ENCODE results near the gene ELN. TPM values are rescaled to one million over a fixed set of nuclear protein-coding genes. Genes with fewer than 3 reads are reported as not detected.
"Not testable (repeated sequence)": the region's sequence is repeated elsewhere in the genome, so short reads cannot be mapped to it uniquely, and the experiment has no call there.

ELN gene
- total RNA-seq, 2 donors from 2014 or later = 6.9 to 12.6 TPM

DNA sequence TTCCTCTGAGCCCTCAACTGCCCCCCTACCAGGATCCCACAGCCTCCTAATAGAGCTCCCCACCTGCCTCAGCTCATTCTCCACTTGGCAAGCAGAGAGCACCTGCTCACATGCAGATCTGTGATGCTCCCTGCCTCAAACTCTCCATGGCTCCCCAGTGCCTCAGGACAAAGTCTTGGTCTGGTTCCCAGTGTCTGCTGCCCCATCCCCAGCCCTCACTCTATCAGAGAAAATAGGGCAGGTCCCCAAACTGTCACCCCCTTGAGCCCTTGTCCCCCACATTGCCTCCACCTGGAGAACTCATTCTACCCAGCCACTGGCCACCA, 20.8 kb upstream of the ELN start:
- no peak overlapping the region for H3K4me3 ChIP-seq
- DNase-seq = no peak
- H3K4me1 ChIP-seq = peaks cover 4% of the 10 kb centered on the region
- no peaks in the 10 kb centered on the region for H3K27me3 ChIP-seq
- no peak overlapping the region for H3K9ac ChIP-seq (ENCODE audit: low read depth in 2 of 2, low read length in 2 of 2)
- H3K27ac ChIP-seq = no peak overlapping the region
- no peaks in the 10 kb centered on the region for H3K9me3 ChIP-seq
- TF ChIP-seq, protein P1, sequence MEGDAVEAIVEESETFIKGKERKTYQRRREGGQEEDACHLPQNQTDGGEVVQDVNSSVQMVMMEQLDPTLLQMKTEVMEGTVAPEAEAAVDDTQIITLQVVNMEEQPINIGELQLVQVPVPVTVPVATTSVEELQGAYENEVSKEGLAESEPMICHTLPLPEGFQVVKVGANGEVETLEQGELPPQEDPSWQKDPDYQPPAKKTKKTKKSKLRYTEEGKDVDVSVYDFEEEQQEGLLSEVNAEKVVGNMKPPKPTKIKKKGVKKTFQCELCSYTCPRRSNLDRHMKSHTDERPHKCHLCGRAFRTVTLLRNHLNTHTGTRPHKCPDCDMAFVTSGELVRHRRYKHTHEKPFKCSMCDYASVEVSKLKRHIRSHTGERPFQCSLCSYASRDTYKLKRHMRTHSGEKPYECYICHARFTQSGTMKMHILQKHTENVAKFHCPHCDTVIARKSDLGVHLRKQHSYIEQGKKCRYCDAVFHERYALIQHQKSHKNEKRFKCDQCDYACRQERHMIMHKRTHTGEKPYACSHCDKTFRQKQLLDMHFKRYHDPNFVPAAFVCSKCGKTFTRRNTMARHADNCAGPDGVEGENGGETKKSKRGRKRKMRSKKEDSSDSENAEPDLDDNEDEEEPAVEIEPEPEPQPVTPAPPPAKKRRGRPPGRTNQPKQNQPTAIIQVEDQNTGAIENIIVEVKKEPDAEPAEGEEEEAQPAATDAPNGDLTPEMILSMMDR (IDR thresholded peaks at IDR 0.05) = no peak
- no peaks in the 10 kb centered on the region for H3K36me3 ChIP-seq
- intact Hi-C loops (cut with DNase I) = no loop called here

DNA sequence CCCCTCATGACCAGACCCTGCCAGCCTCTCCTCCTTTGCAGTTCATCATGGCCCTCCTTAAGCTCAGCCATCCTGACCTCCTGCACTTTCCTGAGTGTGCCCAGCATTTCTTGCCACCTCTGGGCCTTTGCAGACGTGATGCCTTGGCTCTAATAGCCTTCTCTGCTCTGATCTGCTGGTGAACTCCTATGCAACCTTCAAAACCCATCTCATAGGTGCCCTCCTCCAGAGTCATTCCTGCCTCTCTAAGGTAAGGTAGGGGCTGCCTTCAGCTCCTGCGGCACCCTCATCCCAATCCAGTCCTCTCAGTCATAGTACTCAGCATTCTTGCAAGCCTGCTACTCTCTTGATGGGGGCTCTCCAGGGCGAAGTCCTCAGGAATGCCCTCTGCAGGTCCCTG, 19.3 kb upstream of the ELN start:
- Histone ChIP-seq H3K36me3 (no peaks in the 10 kb centered on the region), H3K4me1 (no peaks in the 10 kb centered on the region), H3K27ac (no peak overlapping the region), H3K9me3 (no peaks in the 10 kb centered on the region), H3K9ac (ENCODE audit: low read depth in 2 of 2, low read length in 2 of 2) (no peak overlapping the region), H3K4me3 (no peak overlapping the region), H3K27me3 (no peaks in the 10 kb centered on the region)
- DNase-seq = no peak
- intact Hi-C loops (cut with DNase I) = no loop called here
- TF ChIP-seq, protein P1 (IDR thresholded peaks at IDR 0.05) = no peak

DNA sequence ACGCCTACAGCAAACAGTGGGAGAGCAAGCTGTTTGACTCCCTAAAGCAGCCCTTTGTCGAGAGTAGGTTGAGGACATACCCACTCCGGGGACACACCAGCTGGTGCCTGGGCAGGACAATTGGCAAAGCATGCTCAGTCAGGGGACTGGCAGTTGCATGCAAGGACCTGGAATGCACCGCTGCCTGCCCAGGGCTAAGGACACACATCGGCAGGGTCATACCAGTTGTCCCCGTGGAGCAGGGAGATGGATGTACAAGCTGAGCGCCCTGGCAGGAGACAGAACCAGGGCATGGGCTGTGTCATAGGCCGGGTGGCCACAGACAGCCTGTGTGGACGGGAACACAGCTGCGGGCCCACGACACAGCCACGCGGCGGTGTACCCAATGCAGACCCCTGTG, 18.3 kb upstream of the ELN start:
- DNase-seq = no peak
- intact Hi-C loops (cut with DNase I) = no loop called here
- TF ChIP-seq, protein P1 (IDR thresholded peaks at IDR 0.05) = no peak
- Histone ChIP-seq H3K36me3 (no peaks in the 10 kb centered on the region), H3K9ac (ENCODE audit: low read depth in 2 of 2, low read length in 2 of 2) (no peak overlapping the region), H3K27ac (no peak overlapping the region), H3K9me3 (no peaks in the 10 kb centered on the region), H3K4me3 (no peak overlapping the region), H3K27me3 (no peaks in the 10 kb centered on the region), H3K4me1 (no peaks in the 10 kb centered on the region)

DNA sequence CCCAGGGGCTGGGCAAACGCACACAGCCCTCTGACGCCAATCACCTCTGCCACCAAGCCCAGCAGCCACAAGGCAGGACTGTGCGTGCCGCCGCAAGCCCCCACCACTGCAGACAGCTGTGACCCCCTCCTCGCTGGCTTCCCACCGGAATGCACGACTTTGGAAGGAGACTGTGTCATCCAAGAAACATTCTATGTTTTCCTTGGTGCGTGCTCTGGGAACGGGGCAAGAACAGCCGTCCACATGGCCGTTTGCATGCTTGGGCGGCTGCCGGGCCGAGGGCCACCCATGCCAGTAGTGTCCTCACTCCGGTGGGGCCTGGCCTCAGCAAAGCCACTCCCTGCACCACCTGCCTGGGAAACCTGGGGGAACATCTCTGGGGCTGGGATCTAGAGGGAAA, 17.6 kb upstream of the ELN start:
- Histone ChIP-seq H3K27ac (no peak overlapping the region), H3K9me3 (no peaks in the 10 kb centered on the region), H3K4me1 (no peaks in the 10 kb centered on the region), H3K9ac (ENCODE audit: low read depth in 2 of 2, low read length in 2 of 2) (no peak overlapping the region), H3K4me3 (no peak overlapping the region), H3K27me3 (no peaks in the 10 kb centered on the region), H3K36me3 (no peaks in the 10 kb centered on the region)
- intact Hi-C loops (cut with DNase I) = no loop called here
- DNase-seq = no peak
- TF ChIP-seq, protein P1 (IDR thresholded peaks at IDR 0.05) = no peak

DNA sequence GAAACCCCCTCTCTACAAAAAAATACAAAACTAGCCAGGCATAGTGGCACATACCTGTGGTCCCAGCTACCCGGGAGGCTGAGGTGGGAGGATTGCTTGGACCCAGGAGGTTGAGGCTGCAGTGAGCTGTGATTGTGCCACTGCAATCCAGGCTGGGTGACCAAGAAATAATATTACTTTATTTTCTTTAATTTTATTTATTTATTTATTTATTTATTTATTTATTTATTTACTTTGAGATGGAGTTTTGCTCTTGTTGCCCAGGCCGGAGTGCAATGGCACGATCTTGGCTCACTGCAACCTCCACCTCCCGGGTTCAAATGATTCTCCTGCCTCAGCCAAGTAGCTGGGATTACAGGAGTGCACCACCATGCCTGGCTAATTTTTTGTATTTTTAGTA, 16.6 kb upstream of the ELN start:
- H3K27ac ChIP-seq; H3K9me3 ChIP-seq; H3K27me3 ChIP-seq; H3K36me3 ChIP-seq; intact Hi-C loops (cut with DNase I); DNase-seq; H3K9ac ChIP-seq (ENCODE audit: low read depth in 2 of 2, low read length in 2 of 2); H3K4me3 ChIP-seq; H3K4me1 ChIP-seq: not testable (repeated sequence)

DNA sequence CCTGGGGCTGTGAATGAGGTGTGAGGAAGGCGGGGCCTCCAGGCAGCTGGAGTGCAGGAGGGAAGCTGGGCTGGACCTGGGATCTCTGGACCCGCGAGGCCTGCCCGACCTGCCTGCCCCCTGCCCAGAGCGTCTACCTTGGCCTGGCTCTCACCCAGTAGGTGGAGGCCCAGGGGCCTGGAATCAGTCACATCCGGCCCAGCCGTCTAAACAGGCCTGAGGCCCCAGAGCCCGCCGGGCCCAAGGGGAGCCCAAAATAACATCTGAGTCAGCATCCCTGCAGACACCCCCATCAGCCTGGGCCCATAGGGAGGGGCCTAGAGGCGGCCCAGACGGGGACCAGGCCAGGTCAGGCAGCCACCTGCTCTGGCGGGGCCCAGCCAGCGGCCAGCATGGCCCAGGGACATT, 15.1 kb upstream of the ELN start:
- H3K9me3 ChIP-seq = no peaks in the 10 kb centered on the region
- H3K4me1 ChIP-seq = no peaks in the 10 kb centered on the region
- intact Hi-C loops (cut with DNase I) = no loop called here
- H3K27ac ChIP-seq = no peak overlapping the region
- no peak for DNase-seq
- H3K4me3 ChIP-seq = no peak overlapping the region
- TF ChIP-seq, protein P1 (IDR thresholded peaks at IDR 0.05) = no peak
- H3K27me3 ChIP-seq = no peaks in the 10 kb centered on the region
- no peaks in the 10 kb centered on the region for H3K36me3 ChIP-seq
- H3K9ac ChIP-seq (ENCODE audit: low read depth in 2 of 2, low read length in 2 of 2) = no peak overlapping the region

Data from colonic mucosa (tissue), 4 donors.